Measurements from ENCODE around the gene SRD5A3.

The SRD5A3 gene

DNA sequence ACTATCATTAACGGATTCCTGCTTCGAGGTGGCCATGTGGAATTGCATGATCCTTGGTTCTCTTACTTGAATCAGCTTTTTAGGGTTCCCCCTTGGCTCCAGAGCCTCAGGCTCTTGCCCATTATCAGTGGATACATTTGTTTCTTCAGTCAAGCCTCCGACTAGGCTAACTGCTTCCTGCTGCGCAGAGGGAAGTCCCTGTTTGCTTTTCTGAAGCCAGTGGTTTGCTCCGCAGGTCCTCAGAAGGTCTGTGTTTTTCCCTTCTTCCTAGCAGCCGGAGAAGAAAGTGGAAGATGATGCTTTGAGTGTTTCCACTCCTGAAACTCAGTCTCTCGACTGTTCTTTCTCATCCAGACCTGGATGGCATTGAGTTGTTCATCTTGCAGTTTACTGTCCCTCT lies 20.6 kb downstream of the SRD5A3 start:
- Histone ChIP-seq H3K9ac (ENCODE audit: low read depth, low read length) (no peak overlapping the region), H3K27me3 (ENCODE audit: insufficient read depth, low read length, poor library complexity) (no peaks in the 10 kb centered on the region), H3K4me1 (ENCODE audit: insufficient read depth, low read length) (no peaks in the 10 kb centered on the region), H3K36me3 (ENCODE audit: insufficient read depth, low read length) (peaks cover 49% of the 10 kb centered on the region), H2AFZ (ENCODE audit: low read depth, low read length) (no peak overlapping the region), H3K4me2 (ENCODE audit: insufficient read depth, low read length) (no peak overlapping the region), H3K4me3 (ENCODE audit: low read depth in 1 of 2, low read length in 2 of 2) (no peak overlapping the region), H3K9me3 (ENCODE audit: insufficient read depth, low read length, severe bottlenecking) (no peaks in the 10 kb centered on the region), H3K79me2 (ENCODE audit: insufficient read depth, low read length) (no peaks in the 10 kb centered on the region), H4K20me1 (ENCODE audit: insufficient read depth, low read length) (no peaks in the 10 kb centered on the region), H3K27ac (ENCODE audit: low read length) (no peak overlapping the region)
- DNase-seq = no peak
- ATAC-seq (ENCODE audit: insufficient read depth, low read depth) = no peak
- no peak for TF ChIP-seq EZH2 (IDR thresholded peaks at IDR 0.05; ENCODE audit: borderline replicate concordance, low read depth, low read length, severe bottlenecking)
- TF ChIP-seq, protein P1, sequence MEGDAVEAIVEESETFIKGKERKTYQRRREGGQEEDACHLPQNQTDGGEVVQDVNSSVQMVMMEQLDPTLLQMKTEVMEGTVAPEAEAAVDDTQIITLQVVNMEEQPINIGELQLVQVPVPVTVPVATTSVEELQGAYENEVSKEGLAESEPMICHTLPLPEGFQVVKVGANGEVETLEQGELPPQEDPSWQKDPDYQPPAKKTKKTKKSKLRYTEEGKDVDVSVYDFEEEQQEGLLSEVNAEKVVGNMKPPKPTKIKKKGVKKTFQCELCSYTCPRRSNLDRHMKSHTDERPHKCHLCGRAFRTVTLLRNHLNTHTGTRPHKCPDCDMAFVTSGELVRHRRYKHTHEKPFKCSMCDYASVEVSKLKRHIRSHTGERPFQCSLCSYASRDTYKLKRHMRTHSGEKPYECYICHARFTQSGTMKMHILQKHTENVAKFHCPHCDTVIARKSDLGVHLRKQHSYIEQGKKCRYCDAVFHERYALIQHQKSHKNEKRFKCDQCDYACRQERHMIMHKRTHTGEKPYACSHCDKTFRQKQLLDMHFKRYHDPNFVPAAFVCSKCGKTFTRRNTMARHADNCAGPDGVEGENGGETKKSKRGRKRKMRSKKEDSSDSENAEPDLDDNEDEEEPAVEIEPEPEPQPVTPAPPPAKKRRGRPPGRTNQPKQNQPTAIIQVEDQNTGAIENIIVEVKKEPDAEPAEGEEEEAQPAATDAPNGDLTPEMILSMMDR (IDR thresholded peaks at IDR 0.05; ENCODE audit: borderline replicate concordance, extremely low read depth, low read length, poor library complexity, severe bottlenecking) = no peak

DNA sequence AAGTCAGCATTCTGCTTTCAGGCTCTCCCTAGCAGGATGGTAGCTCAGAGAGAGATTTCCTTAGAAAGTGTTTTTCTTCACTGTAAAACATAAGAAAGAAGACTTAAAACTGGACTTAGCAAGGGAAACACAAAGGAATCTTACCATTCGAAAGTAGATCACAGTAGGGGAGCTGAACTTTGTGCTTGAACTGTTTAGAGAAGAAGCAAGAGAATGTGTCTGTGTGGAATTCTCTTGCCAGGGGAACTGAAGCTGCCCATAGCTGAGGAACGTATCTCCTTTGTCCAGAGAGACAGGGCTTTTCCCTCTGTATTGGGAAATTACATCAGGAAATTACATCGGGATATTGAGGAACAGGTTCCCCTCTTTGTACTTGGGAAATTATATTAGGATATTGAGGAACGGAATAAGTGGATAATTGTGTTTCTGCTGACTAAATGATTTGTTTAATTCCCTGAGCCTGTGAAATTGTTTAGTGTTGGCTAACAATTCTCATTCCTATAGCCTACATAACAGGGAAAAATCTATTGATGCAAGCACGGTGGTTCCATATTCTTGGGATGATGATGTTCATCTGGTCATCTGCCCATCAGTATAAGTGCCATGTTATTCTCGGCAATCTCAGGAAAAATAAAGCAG lies 21.2 kb downstream of the SRD5A3 start:
- no peaks in the 10 kb centered on the region for H3K79me2 ChIP-seq (ENCODE audit: insufficient read depth, low read length)
- no peak overlapping the region for H2AFZ ChIP-seq (ENCODE audit: low read depth, low read length)
- no peaks in the 10 kb centered on the region for H4K20me1 ChIP-seq (ENCODE audit: insufficient read depth, low read length)
- H3K4me3 ChIP-seq (ENCODE audit: low read depth in 1 of 2, low read length in 2 of 2) = no peak overlapping the region
- H3K4me1 ChIP-seq (ENCODE audit: insufficient read depth, low read length) = no peaks in the 10 kb centered on the region
- H3K27me3 ChIP-seq (ENCODE audit: insufficient read depth, low read length, poor library complexity) = no peaks in the 10 kb centered on the region
- no peak overlapping the region for H3K9ac ChIP-seq (ENCODE audit: low read depth, low read length)
- no peaks in the 10 kb centered on the region for H3K9me3 ChIP-seq (ENCODE audit: insufficient read depth, low read length, severe bottlenecking)
- H3K27ac ChIP-seq (ENCODE audit: low read length) = no peak overlapping the region
- peaks cover 49% of the 10 kb centered on the region for H3K36me3 ChIP-seq (ENCODE audit: insufficient read depth, low read length)
- H3K4me2 ChIP-seq (ENCODE audit: insufficient read depth, low read length) = no peak overlapping the region
- ATAC-seq (ENCODE audit: insufficient read depth, low read depth) (no peak), DNase-seq (no peak)
- TF ChIP-seq EZH2 (IDR thresholded peaks at IDR 0.05; ENCODE audit: borderline replicate concordance, low read depth, low read length, severe bottlenecking) = no peak
- TF ChIP-seq, protein P1 (IDR thresholded peaks at IDR 0.05; ENCODE audit: borderline replicate concordance, extremely low read depth, low read length, poor library complexity, severe bottlenecking) = no peak

DNA sequence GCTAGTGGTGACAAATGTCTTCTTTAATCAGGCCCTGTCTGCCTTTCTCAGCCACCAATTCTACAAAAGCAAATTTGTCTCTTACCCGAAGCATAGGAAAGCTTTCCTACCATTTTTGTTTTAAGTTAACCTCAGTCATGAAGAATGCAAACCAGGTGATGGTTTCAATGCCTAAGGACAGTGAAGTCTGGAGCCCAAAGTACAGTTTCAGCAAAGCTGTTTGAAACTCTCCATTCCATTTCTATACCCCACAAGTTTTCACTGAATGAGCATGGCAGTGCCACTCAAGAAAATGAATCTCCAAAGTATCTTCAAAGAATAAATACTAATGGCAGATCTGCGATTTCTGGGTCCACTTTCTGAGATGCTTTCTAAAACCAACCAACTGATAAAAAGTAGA lies 23.9 kb downstream of the SRD5A3 start:
- no peak for DNase-seq
- no peak overlapping the region for H3K27ac ChIP-seq (ENCODE audit: low read length)
- H3K9ac ChIP-seq (ENCODE audit: low read depth, low read length) = no peak overlapping the region
- no peak overlapping the region for H3K4me3 ChIP-seq (ENCODE audit: low read depth in 1 of 2, low read length in 2 of 2)
- H3K4me2 ChIP-seq (ENCODE audit: insufficient read depth, low read length) = no peak overlapping the region
- H3K27me3 ChIP-seq (ENCODE audit: insufficient read depth, low read length, poor library complexity) = no peaks in the 10 kb centered on the region
- TF ChIP-seq EZH2 (IDR thresholded peaks at IDR 0.05; ENCODE audit: borderline replicate concordance, low read depth, low read length, severe bottlenecking) = no peak
- peaks cover 48% of the 10 kb centered on the region for H3K36me3 ChIP-seq (ENCODE audit: insufficient read depth, low read length)
- ATAC-seq (ENCODE audit: insufficient read depth, low read depth) = no peak
- no peaks in the 10 kb centered on the region for H3K4me1 ChIP-seq (ENCODE audit: insufficient read depth, low read length)
- H3K79me2 ChIP-seq (ENCODE audit: insufficient read depth, low read length) = no peaks in the 10 kb centered on the region
- H3K9me3 ChIP-seq (ENCODE audit: insufficient read depth, low read length, severe bottlenecking) = no peaks in the 10 kb centered on the region
- H2AFZ ChIP-seq (ENCODE audit: low read depth, low read length) = no peak overlapping the region
- no peaks in the 10 kb centered on the region for H4K20me1 ChIP-seq (ENCODE audit: insufficient read depth, low read length)

DNA sequence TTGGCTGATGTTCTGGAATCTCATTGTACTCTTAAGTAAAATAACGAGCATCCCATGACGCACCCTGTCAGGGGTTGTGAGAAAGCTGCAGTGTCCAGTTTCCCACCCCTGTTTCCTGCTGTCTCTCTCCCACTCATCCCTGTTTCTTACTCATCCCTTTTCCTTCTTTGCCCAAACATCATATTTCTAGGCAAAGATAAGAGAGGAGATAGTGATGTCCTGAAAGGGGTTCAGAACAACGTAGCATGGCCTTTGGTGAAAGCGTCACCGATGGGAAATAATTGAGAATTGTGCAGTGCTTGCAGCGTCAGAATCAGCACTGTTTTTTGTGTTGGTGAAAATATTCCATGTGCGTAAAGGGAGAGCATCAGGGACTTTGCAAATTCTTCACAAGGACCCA lies 26.2 kb downstream of the SRD5A3 start:
- DNase-seq = no peak
- Histone ChIP-seq H3K4me3 (ENCODE audit: low read depth in 1 of 2, low read length in 2 of 2) (no peak overlapping the region), H3K4me2 (ENCODE audit: insufficient read depth, low read length) (no peak overlapping the region), H3K27me3 (ENCODE audit: insufficient read depth, low read length, poor library complexity) (no peaks in the 10 kb centered on the region), H3K79me2 (ENCODE audit: insufficient read depth, low read length) (no peaks in the 10 kb centered on the region), H4K20me1 (ENCODE audit: insufficient read depth, low read length) (no peaks in the 10 kb centered on the region), H3K36me3 (ENCODE audit: insufficient read depth, low read length) (peaks cover 31% of the 10 kb centered on the region), H3K4me1 (ENCODE audit: insufficient read depth, low read length) (no peaks in the 10 kb centered on the region), H3K9me3 (ENCODE audit: insufficient read depth, low read length, severe bottlenecking) (no peaks in the 10 kb centered on the region), H3K27ac (ENCODE audit: low read length) (no peak overlapping the region), H3K9ac (ENCODE audit: low read depth, low read length) (no peak overlapping the region), H2AFZ (ENCODE audit: low read depth, low read length) (no peak overlapping the region)
- TF ChIP-seq, protein P1 (IDR thresholded peaks at IDR 0.05; ENCODE audit: borderline replicate concordance, extremely low read depth, low read length, poor library complexity, severe bottlenecking) = no peak
- TF ChIP-seq EZH2 (IDR thresholded peaks at IDR 0.05; ENCODE audit: borderline replicate concordance, low read depth, low read length, severe bottlenecking) = no peak
- no peak for ATAC-seq (ENCODE audit: insufficient read depth, low read depth)

Measured in DND-41 (cell line).